ENCODE measurements around the gene SELENBP1.

GRCh38 chr1:151318975-151319374 is 53.5 kb downstream of the SELENBP1 start:
- TF ChIP-seq EZH2 (IDR thresholded peaks at IDR 0.05; ENCODE audit: borderline replicate concordance, insufficient read depth, low read length, poor library complexity, severe bottlenecking) (no peak), TAF1 (IDR thresholded peaks at IDR 0.05; ENCODE audit: low read depth) (no peak), EP300 (conservative IDR thresholded peaks at IDR 0.05; ENCODE audit: poor library complexity, severe bottlenecking) (no peak), REST (IDR thresholded peaks at IDR 0.05; ENCODE audit: borderline replicate concordance) (no peak), RAD21 (conservative IDR thresholded peaks at IDR 0.05) (no peak), POLR2AphosphoS5 (IDR thresholded peaks at IDR 0.05) (no peak)
- TF ChIP-seq, protein P1, sequence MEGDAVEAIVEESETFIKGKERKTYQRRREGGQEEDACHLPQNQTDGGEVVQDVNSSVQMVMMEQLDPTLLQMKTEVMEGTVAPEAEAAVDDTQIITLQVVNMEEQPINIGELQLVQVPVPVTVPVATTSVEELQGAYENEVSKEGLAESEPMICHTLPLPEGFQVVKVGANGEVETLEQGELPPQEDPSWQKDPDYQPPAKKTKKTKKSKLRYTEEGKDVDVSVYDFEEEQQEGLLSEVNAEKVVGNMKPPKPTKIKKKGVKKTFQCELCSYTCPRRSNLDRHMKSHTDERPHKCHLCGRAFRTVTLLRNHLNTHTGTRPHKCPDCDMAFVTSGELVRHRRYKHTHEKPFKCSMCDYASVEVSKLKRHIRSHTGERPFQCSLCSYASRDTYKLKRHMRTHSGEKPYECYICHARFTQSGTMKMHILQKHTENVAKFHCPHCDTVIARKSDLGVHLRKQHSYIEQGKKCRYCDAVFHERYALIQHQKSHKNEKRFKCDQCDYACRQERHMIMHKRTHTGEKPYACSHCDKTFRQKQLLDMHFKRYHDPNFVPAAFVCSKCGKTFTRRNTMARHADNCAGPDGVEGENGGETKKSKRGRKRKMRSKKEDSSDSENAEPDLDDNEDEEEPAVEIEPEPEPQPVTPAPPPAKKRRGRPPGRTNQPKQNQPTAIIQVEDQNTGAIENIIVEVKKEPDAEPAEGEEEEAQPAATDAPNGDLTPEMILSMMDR (IDR thresholded peaks at IDR 0.05; ENCODE audit: poor library complexity, severe bottlenecking): no peak
